Mucosa of descending colon (tissue), 3 donors: ENCODE measurements around the gene TNIK. TPM values are rescaled to one million over a fixed set of nuclear protein-coding genes. Genes with fewer than 3 reads are reported as not detected.

ENCODE experiments used
- ATAC-seq: fragments of 200-7000 bp; cut with Tn5 transposase; one replicate; pipeline ENCODE4 v1.9.1; 2020; ENCODE audit warnings: mild to moderate bottlenecking, moderate library complexity
- DNase-seq, 3 donors: peaks; one replicate each; pipeline ENCODE4 v3.0.0-alpha.2; 2020
- H3K36me3 ChIP-seq: fragments of 200-600 bp; one replicate; pipeline ENCODE4 v1.8.0; 2021; ENCODE audit warnings: low read depth, mild to moderate bottlenecking
- H3K4me1 ChIP-seq: fragments of 200-600 bp; one replicate; pipeline ENCODE4 v1.8.0; 2021; ENCODE audit warnings: low read depth, mild to moderate bottlenecking
- H3K4me3 ChIP-seq: fragments of 200-600 bp; one replicate; pipeline ENCODE4 v1.8.0; 2021; ENCODE audit warnings: mild to moderate bottlenecking
- H3K9me3 ChIP-seq: fragments of 200-600 bp; one replicate; pipeline ENCODE4 v1.8.0; 2021; ENCODE audit warnings: mild to moderate bottlenecking
- CTCF ChIP-seq: fragments of 200-600 bp; IDR thresholded peaks from one replicate; pipeline ENCODE4 v1.8.0; 2022; ENCODE audit warnings: antibody characterized with exemption, mild to moderate bottlenecking
- intact Hi-C, 2 donors: fragments of 100-400 bp; cut with DNase I in 1 of 2; cut with micrococcal nuclease in 1 of 2; formaldehyde crosslinking; loops; one replicate each; pipeline versions ENCODE4 v1.11.0 to v1.11.1; 2022; cut with DNase I, micrococcal nuclease
- total RNA-seq, 3 donors: library from RNA; stranded (reverse); fragmentation: NEBNext Ultra II Directional in 2 of 3; extraction: Animal tissue kit (Norgen Biotek cat#: 25700) in 2 of 3; gene quantifications; one replicate each; pipeline versions ENCODE4 v1.2.1 to v1.2.4, GENCODE V29; 2021 to 2023
- donor health status: DM: no; HTN: no; CAD: no; lungs with moderate emphysema.
- donor health status: DM: no; HTN: no; CAD: no.
- donor health status: DM: no; HTN: yes; CAD: no.

TNIK gene
- total RNA-seq, 3 donors from 2014 or later: 27.2 to 33.0 (median 28.0) TPM

- DNase-seq: no peak
- no peak for ATAC-seq
- TF ChIP-seq CTCF: no peak
- H3K4me3 ChIP-seq: no peak overlapping the region
- intact Hi-C loops: no loop called here
- peaks cover 3% of the 10 kb centered on the region for H3K4me1 ChIP-seq
- H3K36me3 ChIP-seq: no peaks in the 10 kb centered on the region
- no peaks in the 10 kb centered on the region for H3K9me3 ChIP-seq
These were observed 20.2 kb downstream of the TNIK start for GRCh38 chr3:171439996-171440395.

GRCh38 chr3:171437115-171437756 is 23.0 kb downstream of the TNIK start:
- intact Hi-C loops: no loop called here
- no peak for DNase-seq

GRCh38 chr3:171436380-171436779 is 23.8 kb downstream of the TNIK start:
- Histone ChIP-seq H3K4me1 (no peaks in the 10 kb centered on the region), H3K4me3 (no peak overlapping the region), H3K9me3 (no peaks in the 10 kb centered on the region), H3K36me3 (no peaks in the 10 kb centered on the region)
- no peak for DNase-seq
- no peak for ATAC-seq
- no peak for TF ChIP-seq CTCF
- intact Hi-C loops: no loop called here

More at GRCh38 chr3:171437115-171437756, 23.0 kb downstream of the TNIK start:
- no peak for ATAC-seq
- TF ChIP-seq CTCF: no peak
- Histone ChIP-seq H3K4me3 (no peak overlapping the region), H3K4me1 (no peaks in the 10 kb centered on the region), H3K9me3 (no peaks in the 10 kb centered on the region), H3K36me3 (no peaks in the 10 kb centered on the region)

GRCh38 chr3:171435757-171436156 is 24.4 kb downstream of the TNIK start:
- Histone ChIP-seq H3K4me1 (no peaks in the 10 kb centered on the region), H3K4me3 (no peak overlapping the region), H3K36me3 (no peaks in the 10 kb centered on the region), H3K9me3 (no peaks in the 10 kb centered on the region)
- no peak for TF ChIP-seq CTCF
- intact Hi-C loops: no loop called here
- ATAC-seq (no peak), DNase-seq (no peak)

- DNase-seq: no peak
- no peak for ATAC-seq
- H3K4me3 ChIP-seq: no peak overlapping the region
- H3K36me3 ChIP-seq: no peaks in the 10 kb centered on the region
- H3K9me3 ChIP-seq: no peaks in the 10 kb centered on the region
- intact Hi-C loops: no loop called here
- no peaks in the 10 kb centered on the region for H3K4me1 ChIP-seq
- TF ChIP-seq CTCF: no peak
These were observed 25.1 kb downstream of the TNIK start for GRCh38 chr3:171435143-171435542.

GRCh38 chr3:171432548-171432947 is 27.7 kb downstream of the TNIK start:
- Histone ChIP-seq H3K4me3 (no peak overlapping the region), H3K36me3 (no peaks in the 10 kb centered on the region), H3K4me1 (peaks cover 5% of the 10 kb centered on the region), H3K9me3 (no peaks in the 10 kb centered on the region)
- TF ChIP-seq CTCF: no peak
- DNase-seq: no peak
- intact Hi-C loops: no loop called here
- no peak for ATAC-seq
